ENCODE data around the gene LZTR1. TPM values are rescaled to one million over a fixed set of nuclear protein-coding genes. Genes with fewer than 3 reads are reported as not detected.

LZTR1 gene
- total and polyA plus RNA-seq, 2 experiments from 2014 or later = 9.2 to 39.9 TPM

GRCh38 chr22:20946080-20946986, 35.8 kb upstream of the LZTR1 start:
- Histone ChIP-seq H3F3A (replicated peaks; ENCODE audit: low read depth) (peaks cover 1% of the 10 kb centered on the region; the same call in 1 of the 2 replicates), H3K79me2 (replicated peaks; ENCODE audit: insufficient read depth) (peaks cover 100% of the 10 kb centered on the region), H3K4me3 (no peak overlapping the region), H3K4me1 (ENCODE audit: insufficient read depth) (peaks cover 16% of the 10 kb centered on the region), H3K27ac (ENCODE audit: low read depth) (no peak overlapping the region), H3K4me2 (no peak overlapping the region), H4K20me1 (replicated peaks; ENCODE audit: insufficient read depth) (peaks cover 91% of the 10 kb centered on the region), H3K27me3 (ENCODE audit: insufficient read depth) (no peaks in the 10 kb centered on the region), H2AFZ (no peak overlapping the region), H3K36me3 (ENCODE audit: insufficient read depth) (peaks cover 17% of the 10 kb centered on the region), H3K9me2 (ENCODE audit: insufficient read depth) (no peaks in the 10 kb centered on the region)
- peaks cover 25% of the 10 kb centered on the region for H3K36me3 Mint-ChIP-seq (ENCODE audit: low read depth)
- no peak for TF ChIP-seq ZNF114 (CRISPR knock-in tag; IDR thresholded peaks at IDR 0.05)
- TF ChIP-seq POLR2AphosphoS5 (IDR thresholded peaks at IDR 0.05; ENCODE audit: low read depth) = no peak
- TF ChIP-seq JUNB (IDR thresholded peaks at IDR 0.05; ENCODE audit: unreplicated experiment) = no peak
- TF ChIP-seq NANOG (IDR thresholded peaks at IDR 0.05; ENCODE audit: borderline replicate concordance) = no peak
- no peak for TF ChIP-seq EZH2phosphoT487 (IDR thresholded peaks at IDR 0.05; ENCODE audit: unreplicated experiment)
- no peak for TF ChIP-seq EZH2 (IDR thresholded peaks at IDR 0.05; ENCODE audit: low read depth, unreplicated experiment)
- TF ChIP-seq CTCF (conservative IDR thresholded peaks at IDR 0.05; ENCODE audit: low read depth in 2 of 2) = no peak
- TF ChIP-seq CREB1 (CRISPR knock-in tag; IDR thresholded peaks at IDR 0.05; ENCODE audit: low read depth) = no peak
- no peak for TF ChIP-seq REST (IDR thresholded peaks at IDR 0.05; ENCODE audit: unreplicated experiment)
- peaks cover 4% of the 10 kb centered on the region for H3K27me3 Mint-ChIP-seq (ENCODE audit: insufficient read depth, low read depth, poor library complexity)
- H3K4me3 Mint-ChIP-seq = no peak overlapping the region
- DNase-seq (ENCODE audit: low spot score) (no peak), ATAC-seq (no peak)
- H3K9me3 Mint-ChIP-seq = no peaks in the 10 kb centered on the region
- H3K27ac Mint-ChIP-seq = no peak overlapping the region
- H3K4me1 Mint-ChIP-seq = peaks cover 15% of the 10 kb centered on the region; the same call in 2 of the 3 replicates
